Spleen (tissue), 7 donors: Measurements from ENCODE around the gene OR2T2.
"Not testable (repeated sequence)": the region's sequence is repeated elsewhere in the genome, so short reads cannot be mapped to it uniquely, and the experiment has no call there.

ENCODE experiments used
- POLR2A ChIP-seq, 3 donors: fragments of 450-650 bp; IDR thresholded peaks; one replicate each; pipeline ENCODE4 v1.5.1; 2017; ENCODE audit warnings: antibody characterized with exemption in 3 of 3, mild to moderate bottlenecking in 1 of 3
- TF ChIP-seq, protein P1 (sequence below), 11 experiments: fragments of 200-600 bp in 7 of 11; fragments of 450-650 bp in 4 of 11; sonication (generic) in 4 of 11; IDR thresholded peaks in 8 of 11; conservative IDR thresholded peaks in 3 of 11; 1 replicate in 7 of 11; 2 replicates in 4 of 11; pipeline versions ENCODE4 v1.4.0 to v1.8.0; 2016 to 2021; ENCODE audit warnings: antibody characterized with exemption in 11 of 11, inconsistent platforms in 4 of 11, mild to moderate bottlenecking in 1 of 11
- donor health status: DM: no; HTN: no; CAD: no; lungs with moderate emphysema.
- donor health status: DM: no; HTN: no; CAD: no.
- donor health status: DM: no; HTN: no; CAD: no.

DNA sequence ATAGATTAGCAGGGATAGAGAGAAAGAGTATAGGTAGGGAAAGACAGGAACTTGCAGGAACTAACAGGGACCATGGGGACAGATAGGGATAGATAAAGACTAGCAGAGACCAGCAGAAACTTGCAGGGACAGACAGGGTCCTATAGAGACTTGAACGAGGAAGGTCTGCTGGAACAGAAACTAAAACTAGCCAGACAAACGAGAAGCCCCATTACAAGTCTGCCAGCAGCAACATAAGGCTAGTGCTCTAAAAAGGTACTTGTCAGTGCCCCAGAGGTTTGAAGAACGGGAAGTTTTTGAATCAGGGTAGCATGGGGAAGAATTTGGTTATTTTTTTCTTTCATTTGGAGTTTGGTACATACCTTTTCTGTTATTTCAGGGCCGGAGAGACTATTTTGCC, 13.2 kb upstream of the OR2T2 start:
- TF ChIP-seq, protein P1, sequence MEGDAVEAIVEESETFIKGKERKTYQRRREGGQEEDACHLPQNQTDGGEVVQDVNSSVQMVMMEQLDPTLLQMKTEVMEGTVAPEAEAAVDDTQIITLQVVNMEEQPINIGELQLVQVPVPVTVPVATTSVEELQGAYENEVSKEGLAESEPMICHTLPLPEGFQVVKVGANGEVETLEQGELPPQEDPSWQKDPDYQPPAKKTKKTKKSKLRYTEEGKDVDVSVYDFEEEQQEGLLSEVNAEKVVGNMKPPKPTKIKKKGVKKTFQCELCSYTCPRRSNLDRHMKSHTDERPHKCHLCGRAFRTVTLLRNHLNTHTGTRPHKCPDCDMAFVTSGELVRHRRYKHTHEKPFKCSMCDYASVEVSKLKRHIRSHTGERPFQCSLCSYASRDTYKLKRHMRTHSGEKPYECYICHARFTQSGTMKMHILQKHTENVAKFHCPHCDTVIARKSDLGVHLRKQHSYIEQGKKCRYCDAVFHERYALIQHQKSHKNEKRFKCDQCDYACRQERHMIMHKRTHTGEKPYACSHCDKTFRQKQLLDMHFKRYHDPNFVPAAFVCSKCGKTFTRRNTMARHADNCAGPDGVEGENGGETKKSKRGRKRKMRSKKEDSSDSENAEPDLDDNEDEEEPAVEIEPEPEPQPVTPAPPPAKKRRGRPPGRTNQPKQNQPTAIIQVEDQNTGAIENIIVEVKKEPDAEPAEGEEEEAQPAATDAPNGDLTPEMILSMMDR (IDR thresholded peaks at IDR 0.05 in 8 of 11, conservative IDR thresholded peaks at IDR 0.05 in 3 of 11): not testable (repeated sequence)
- not testable (repeated sequence) for TF ChIP-seq POLR2A (IDR thresholded peaks at IDR 0.05)
